Stomach (tissue), 9 donors: Measurements from ENCODE around the gene ADCY9. TPM values are rescaled to one million over a fixed set of nuclear protein-coding genes. Genes with fewer than 3 reads are reported as not detected.

Source experiments
- DNase-seq, 2 donors: peaks; one replicate each; pipeline versions ENCODE4 v3.0.0 to v3.0.0-alpha.2; 2013 to 2019
- H3K27ac ChIP-seq, 5 donors: fragments of 200-600 bp in 4 of 5; sonication (generic) in 4 of 5; one replicate each; pipeline ENCODE4 v1.5.1; 2013 to 2019; ENCODE audit warnings: mild to moderate bottlenecking in 1 of 5, moderate library complexity in 1 of 5
- H3K27me3 ChIP-seq, 3 donors: fragments of 200-600 bp; sonication (generic); one replicate each; pipeline ENCODE4 v1.5.1; 2017 to 2019; ENCODE audit warnings: mixed run types in 1 of 3
- H3K36me3 ChIP-seq, 4 donors: fragments of 200-600 bp; sonication (generic); 1 replicate in 3 of 4; 2 replicates in 1 of 4; pipeline ENCODE4 v1.5.1; 2016 to 2019
- H3K4me1 ChIP-seq, 4 donors: fragments of 200-600 bp; sonication (generic); one replicate each; pipeline ENCODE4 v1.5.1; 2016 to 2019
- H3K4me3 ChIP-seq, 4 donors: fragments of 200-600 bp; sonication (generic) in 3 of 4; one replicate each; pipeline ENCODE4 v1.5.1; 2016 to 2019; ENCODE audit warnings: mild to moderate bottlenecking in 1 of 4
- H3K9me3 ChIP-seq, 4 donors: fragments of 200-600 bp; sonication (generic); one replicate each; pipeline ENCODE4 v1.5.1; 2016 to 2019
- CTCF ChIP-seq, 7 experiments: fragments of 450-650 bp in 4 of 7; fragments of 200-600 bp in 3 of 7; sonication (generic) in 3 of 7; IDR thresholded peaks; one replicate each; pipeline ENCODE4 v1.5.1; 2016 to 2019; ENCODE audit warnings: antibody characterized with exemption in 7 of 7, control low read depth in 2 of 7, mild to moderate bottlenecking in 1 of 7
- EP300 ChIP-seq: sonication (generic); formaldehyde crosslinking; IDR thresholded peaks from one replicate; pipeline ENCODE4 v1.6.1; 2017; ENCODE audit warnings: antibody characterized with exemption
- POLR2A ChIP-seq, 4 donors: fragments of 450-650 bp; IDR thresholded peaks; one replicate each; pipeline ENCODE4 v1.6.1; 2016; ENCODE audit warnings: antibody characterized with exemption in 4 of 4, control low read depth in 2 of 4, mild to moderate bottlenecking in 1 of 4, moderate library complexity in 1 of 4
- POLR2AphosphoS5 ChIP-seq, 3 donors: sonication (generic); formaldehyde crosslinking; IDR thresholded peaks; one replicate each; pipeline ENCODE4 v1.6.1; 2016; ENCODE audit warnings: antibody characterized with exemption in 3 of 3
- WGBS, 5 donors: extraction: QIAGEN DNeasy Blood & Tissue Kit in 3 of 5; methylation state at CpG; one replicate each; pipeline versions ENCODE4 v1.1.5 to v1.1.7; 2013 to 2018; 5-methylcytosine and 5-hydroxymethylcytosine counted together
- intact Hi-C: fragments of 100-400 bp; cut with DNase I; formaldehyde crosslinking; loops from one replicate; pipeline ENCODE4 v1.15.1; 2023; ENCODE audit warnings: low total_unique reads
- polyA plus RNA-seq, 3 donors: library from polyadenylated mRNA; stranded (reverse); fragments of 200-250 nt; gene quantifications; one replicate each; pipeline ENCODE4 v1.2.3, GENCODE V29; 2013
- total RNA-seq, 5 donors: library from RNA; depleted of rRNA; stranded (reverse); fragments of >200 nt; gene quantifications; one replicate each; pipeline versions ENCODE4 v1.1.0 to v1.2.3, GENCODE V29; 2014 to 2016
- donor health status: healthy with polysubstance abuse.
- donor health status: Bipolar disorder and iron deficiency.
- donor health status: healthy.

The ADCY9 gene
- total and polyA plus RNA-seq, 8 donors = 1.7 to 55.0 (median 12.9) TPM

GRCh38 chr16:4062212-4062802 lies 53.9 kb downstream of the ADCY9 start:
- intact Hi-C loops = no loop called here
- TF ChIP-seq POLR2AphosphoS5 (IDR thresholded peaks at IDR 0.05) (no peak), CTCF (IDR thresholded peaks at IDR 0.05) (no peak), POLR2A (IDR thresholded peaks at IDR 0.05) (no peak), EP300 (no peak)
- H3K4me3 ChIP-seq = no peak overlapping the region
- no peaks in the 10 kb centered on the region for H3K27me3 ChIP-seq
- H3K27ac ChIP-seq = no peak overlapping the region
- DNase-seq = no peak
- peaks cover 0 to 28% (median 7%) of the 10 kb centered on the region in 4 donors for H3K9me3 ChIP-seq
- no peaks in the 10 kb centered on the region for H3K36me3 ChIP-seq
- H3K4me1 ChIP-seq = peaks cover 0 to 5% (median 0%) of the 10 kb centered on the region in 4 donors

GRCh38 chr16:4060823-4061222 lies 55.4 kb downstream of the ADCY9 start:
- no peak for TF ChIP-seq EP300

GRCh38 chr16:4060009-4060408 lies 56.2 kb downstream of the ADCY9 start:
- WGBS, 5 donors = 56 to 85% (median 73%) methylated on average over 7 of the region's 7 CpGs
- intact Hi-C loops = no loop called here
- peaks cover 0 to 5% (median 0%) of the 10 kb centered on the region in 4 donors for H3K4me1 ChIP-seq
- no peaks in the 10 kb centered on the region for H3K27me3 ChIP-seq
- H3K27ac ChIP-seq = no peak overlapping the region
- peaks cover 0 to 28% (median 7%) of the 10 kb centered on the region in 4 donors for H3K9me3 ChIP-seq
- no peak overlapping the region for H3K4me3 ChIP-seq
- DNase-seq = no peak
- H3K36me3 ChIP-seq = no peaks in the 10 kb centered on the region
- TF ChIP-seq POLR2A (IDR thresholded peaks at IDR 0.05) (no peak), CTCF (IDR thresholded peaks at IDR 0.05) (no peak), POLR2AphosphoS5 (IDR thresholded peaks at IDR 0.05) (no peak), EP300 (no peak)

More at GRCh38 chr16:4060823-4061222, 55.4 kb downstream of the ADCY9 start:
- Histone ChIP-seq H3K36me3 (no peaks in the 10 kb centered on the region), H3K4me3 (no peak overlapping the region), H3K9me3 (peaks cover 0 to 28% (median 7%) of the 10 kb centered on the region in 4 donors), H3K27me3 (no peaks in the 10 kb centered on the region), H3K4me1 (peaks cover 0 to 4% (median 0%) of the 10 kb centered on the region in 4 donors), H3K27ac (no peak overlapping the region)
- intact Hi-C loops = no loop called here
- no peak for DNase-seq

GRCh38 chr16:4058386-4058785 lies 57.9 kb downstream of the ADCY9 start:
- no peak overlapping the region for H3K4me3 ChIP-seq
- DNase-seq = no peak
- H3K9me3 ChIP-seq = peaks cover 0 to 24% (median 7%) of the 10 kb centered on the region in 4 donors
- H3K27ac ChIP-seq = no peak overlapping the region
- intact Hi-C loops = no loop called here
- H3K36me3 ChIP-seq = no peaks in the 10 kb centered on the region
- no peaks in the 10 kb centered on the region for H3K27me3 ChIP-seq
- TF ChIP-seq CTCF (IDR thresholded peaks at IDR 0.05) (no peak), POLR2AphosphoS5 (IDR thresholded peaks at IDR 0.05) (no peak)
- 85 to 89% (median 87%) methylated on average over 6 of the region's 6 CpGs for WGBS, 5 donors
- H3K4me1 ChIP-seq = peaks cover 0 to 17% (median 9%) of the 10 kb centered on the region in 4 donors

GRCh38 chr16:4057439-4057877 lies 58.8 kb downstream of the ADCY9 start:
- peak in 1 of 2 donors; percentile 8 for DNase-seq
- Histone ChIP-seq H3K36me3 (no peaks in the 10 kb centered on the region), H3K27ac (peak overlapping the region in 1 of 5 donors; percentile 3), H3K27me3 (no peaks in the 10 kb centered on the region), H3K9me3 (peaks cover 0 to 20% (median 7%) of the 10 kb centered on the region in 4 donors), H3K4me1 (peaks cover 6 to 27% (median 18%) of the 10 kb centered on the region in 4 donors), H3K4me3 (no peak overlapping the region)
- 87 to 92% (median 88%) methylated on average over 17 of the region's 17 CpGs for WGBS, 5 donors
- intact Hi-C loops = no loop called here
- no peak for TF ChIP-seq POLR2A (IDR thresholded peaks at IDR 0.05)
- TF ChIP-seq POLR2AphosphoS5 (IDR thresholded peaks at IDR 0.05) = no peak
- no peak for TF ChIP-seq EP300
- no peak for TF ChIP-seq CTCF (IDR thresholded peaks at IDR 0.05)
